ENCODE data around the gene TPH1.
"Not testable (repeated sequence)": the region's sequence is repeated elsewhere in the genome, so short reads cannot be mapped to it uniquely, and the experiment has no call there.

Gene TPH1

DNA sequence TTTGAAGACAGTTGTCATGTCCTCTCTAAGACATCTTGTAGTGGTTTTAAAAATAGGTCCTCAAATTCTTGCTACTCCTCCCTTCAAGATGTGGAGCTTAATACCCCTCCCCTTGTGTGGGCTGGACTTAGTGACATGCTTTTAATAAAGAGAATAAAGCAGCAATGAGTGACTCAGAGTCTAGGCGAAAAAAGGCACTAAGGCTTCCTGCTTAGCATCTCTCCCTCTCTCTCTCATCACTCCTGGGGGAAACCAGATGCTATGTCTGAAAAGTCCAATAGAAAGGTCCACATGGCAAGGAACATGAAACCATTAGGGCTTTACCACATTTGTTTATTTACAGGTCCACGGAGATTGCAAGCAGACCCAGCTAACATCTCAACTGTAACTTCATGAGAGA, 44.9 kb downstream of the TPH1 start:
- DNase-seq (ENCODE audit: extremely low read depth, low read depth): peak; percentile 70
- no peak overlapping the region for H3K4me3 ChIP-seq (replicated peaks; ENCODE audit: low read depth, low read length)
- TF ChIP-seq, protein P1, sequence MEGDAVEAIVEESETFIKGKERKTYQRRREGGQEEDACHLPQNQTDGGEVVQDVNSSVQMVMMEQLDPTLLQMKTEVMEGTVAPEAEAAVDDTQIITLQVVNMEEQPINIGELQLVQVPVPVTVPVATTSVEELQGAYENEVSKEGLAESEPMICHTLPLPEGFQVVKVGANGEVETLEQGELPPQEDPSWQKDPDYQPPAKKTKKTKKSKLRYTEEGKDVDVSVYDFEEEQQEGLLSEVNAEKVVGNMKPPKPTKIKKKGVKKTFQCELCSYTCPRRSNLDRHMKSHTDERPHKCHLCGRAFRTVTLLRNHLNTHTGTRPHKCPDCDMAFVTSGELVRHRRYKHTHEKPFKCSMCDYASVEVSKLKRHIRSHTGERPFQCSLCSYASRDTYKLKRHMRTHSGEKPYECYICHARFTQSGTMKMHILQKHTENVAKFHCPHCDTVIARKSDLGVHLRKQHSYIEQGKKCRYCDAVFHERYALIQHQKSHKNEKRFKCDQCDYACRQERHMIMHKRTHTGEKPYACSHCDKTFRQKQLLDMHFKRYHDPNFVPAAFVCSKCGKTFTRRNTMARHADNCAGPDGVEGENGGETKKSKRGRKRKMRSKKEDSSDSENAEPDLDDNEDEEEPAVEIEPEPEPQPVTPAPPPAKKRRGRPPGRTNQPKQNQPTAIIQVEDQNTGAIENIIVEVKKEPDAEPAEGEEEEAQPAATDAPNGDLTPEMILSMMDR (IDR thresholded peaks at IDR 0.05; ENCODE audit: low read depth, low read length, missing control alignments): no peak

DNA sequence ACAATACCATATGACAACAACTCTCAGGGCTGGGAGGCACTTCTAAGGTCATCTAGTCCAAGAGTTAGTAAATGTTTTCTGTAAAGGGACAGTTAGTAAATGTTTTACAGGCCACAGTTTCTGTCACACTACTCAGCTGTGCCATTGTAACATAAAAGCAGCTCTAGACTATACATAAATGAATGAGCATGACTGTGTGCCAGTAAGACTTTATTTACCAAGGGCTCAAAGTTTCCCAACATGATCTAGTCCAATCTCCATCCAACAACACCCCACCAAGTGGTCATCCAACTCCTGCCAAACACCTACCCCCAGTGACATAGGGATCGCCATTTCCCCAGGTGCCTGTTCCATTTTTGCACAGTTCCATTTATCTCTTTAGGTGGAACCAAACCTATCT, 45.3 kb downstream of the TPH1 start:
- DNase-seq (ENCODE audit: extremely low read depth, low read depth): no peak
- H3K4me3 ChIP-seq (replicated peaks; ENCODE audit: low read depth, low read length): no peak overlapping the region
- TF ChIP-seq, protein P1 (IDR thresholded peaks at IDR 0.05; ENCODE audit: low read depth, low read length, missing control alignments): no peak

DNA sequence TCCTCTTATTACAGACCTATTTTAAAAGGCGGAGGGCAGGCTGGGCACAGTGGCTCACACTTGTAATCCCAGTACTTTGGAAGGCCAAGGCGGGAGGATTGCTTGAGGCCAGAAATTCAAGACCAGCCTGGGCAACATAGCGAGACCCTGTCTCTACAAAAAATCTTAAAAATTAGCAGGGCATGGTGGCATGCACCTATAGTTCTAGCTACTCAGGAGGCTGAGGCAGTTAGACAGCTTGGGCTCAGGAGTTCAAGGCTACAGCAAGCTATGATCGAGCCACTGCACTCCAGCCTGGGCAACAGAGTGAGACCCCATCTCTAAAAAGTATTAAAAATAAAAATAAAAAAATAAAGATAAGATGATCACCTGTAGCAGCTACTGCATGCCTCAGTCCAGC, 45.9 kb downstream of the TPH1 start:
- not testable (repeated sequence) for H3K4me3 ChIP-seq (replicated peaks; ENCODE audit: low read depth, low read length); DNase-seq (ENCODE audit: extremely low read depth, low read depth)
